ENCODE results near the gene OR1F1. TPM values are rescaled to one million over a fixed set of nuclear protein-coding genes. Genes with fewer than 3 reads are reported as not detected.

OR1F1 gene
- total RNA-seq, 1 experiment from 2014 or later: 0.44 TPM

DNA sequence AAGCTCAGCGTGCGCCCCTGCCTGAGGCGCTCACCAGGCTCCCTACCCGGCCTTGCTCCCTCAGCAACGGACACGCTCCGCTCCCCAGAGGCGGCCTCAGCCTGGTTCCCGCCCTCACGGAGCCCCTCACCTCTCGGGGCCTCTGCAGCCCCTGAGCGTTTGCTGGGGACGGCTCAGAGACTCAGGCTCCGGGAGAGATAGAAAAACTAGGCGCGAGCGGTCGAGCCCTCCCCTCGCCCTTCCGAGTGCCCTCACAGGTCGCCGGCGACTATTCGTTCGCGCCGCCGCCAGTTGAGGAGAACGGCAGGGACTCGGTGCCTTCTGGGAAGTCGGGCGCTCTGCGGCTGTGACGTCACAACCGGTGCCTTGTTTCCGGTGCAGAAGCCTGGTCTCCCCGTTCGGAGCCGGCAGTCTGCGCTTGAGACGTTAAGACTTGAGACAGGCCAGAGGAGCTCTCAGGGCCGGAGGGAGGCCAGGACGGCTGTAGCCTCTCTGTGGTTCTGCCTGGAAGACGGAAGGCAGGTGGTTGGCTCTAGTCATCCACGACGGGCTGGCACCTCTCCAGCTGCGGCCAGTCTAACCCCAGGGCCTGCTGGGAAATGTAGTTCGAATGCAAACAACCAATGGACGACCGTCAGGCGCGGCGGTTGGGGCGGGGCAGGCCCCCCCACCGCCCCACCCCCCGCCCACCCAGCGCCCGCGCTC, 47.0 kb downstream of the OR1F1 start, which contains the start of gene ZNF200:
ZNF200 (minus strand) TSS at position 302 of the 705 bp plus-strand sequence. CDS start 1,403 bp downstream, outside the sequence.
- peak within 1 kb of the TSS; percentile 89 for H3K4me3 Mint-ChIP-seq
- POLR2A ChIA-PET: interaction anchor here (1.0 kb wide), 1 partner anchor 76 kb away, joined by 3 read pairs; no protein-coding TSS in a partner anchor
- peaks cover 7% of the 10 kb centered on the region for H3K4me1 Mint-ChIP-seq
- H3K36me3 Mint-ChIP-seq: peaks cover 40% of the 10 kb centered on the region
- peak; percentile 95 for DNase-seq (ENCODE audit: low spot score)
- H3K27me3 Mint-ChIP-seq (ENCODE audit: low read depth): peaks cover 4% of the 10 kb centered on the region
- CTCF ChIA-PET: interaction anchor here (0.5 to 0.8 kb wide), 2 partner anchors 22 to 268 kb away, joined by 3 to 5 read pairs; partner anchors contain the start of gene MEFV
- ATAC-seq: peak; percentile 94
- H3K27ac Mint-ChIP-seq: peak within 1 kb of the TSS; percentile 96
- peaks cover 35% of the 10 kb centered on the region for H3K9me3 Mint-ChIP-seq
- peak; percentile 86; the same call in 1 of the 2 replicates for TF ChIP-seq JUN (CRISPR knock-in tag; IDR thresholded peaks at IDR 0.05)
- TF ChIP-seq, protein P1, sequence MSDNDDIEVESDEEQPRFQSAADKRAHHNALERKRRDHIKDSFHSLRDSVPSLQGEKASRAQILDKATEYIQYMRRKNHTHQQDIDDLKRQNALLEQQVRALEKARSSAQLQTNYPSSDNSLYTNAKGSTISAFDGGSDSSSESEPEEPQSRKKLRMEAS (CRISPR knock-in tag; IDR thresholded peaks at IDR 0.05): peak; percentile 81
- 0 out of 2 replicates have a peak, but pooled peaks have one; percentile 50 for TF ChIP-seq NFYB (CRISPR knock-in tag; conservative IDR thresholded peaks at IDR 0.05; ENCODE audit: low read depth)
- peak; percentile 70; the same call in 1 of the 2 replicates for TF ChIP-seq FOXP1 (CRISPR knock-in tag; IDR thresholded peaks at IDR 0.05; ENCODE audit: borderline replicate concordance)
- TF ChIP-seq, protein P2, sequence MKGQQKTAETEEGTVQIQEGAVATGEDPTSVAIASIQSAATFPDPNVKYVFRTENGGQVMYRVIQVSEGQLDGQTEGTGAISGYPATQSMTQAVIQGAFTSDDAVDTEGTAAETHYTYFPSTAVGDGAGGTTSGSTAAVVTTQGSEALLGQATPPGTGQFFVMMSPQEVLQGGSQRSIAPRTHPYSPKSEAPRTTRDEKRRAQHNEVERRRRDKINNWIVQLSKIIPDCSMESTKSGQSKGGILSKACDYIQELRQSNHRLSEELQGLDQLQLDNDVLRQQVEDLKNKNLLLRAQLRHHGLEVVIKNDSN (CRISPR knock-in tag; IDR thresholded peaks at IDR 0.05): peak; percentile 52; the same call in 1 of the 2 replicates
- TF ChIP-seq ZNF317 (CRISPR knock-in tag; IDR thresholded peaks at IDR 0.05; ENCODE audit: borderline replicate concordance, low read depth): peak; percentile 49; the same call in 1 of the 2 replicates
- TF ChIP-seq, protein P3, sequence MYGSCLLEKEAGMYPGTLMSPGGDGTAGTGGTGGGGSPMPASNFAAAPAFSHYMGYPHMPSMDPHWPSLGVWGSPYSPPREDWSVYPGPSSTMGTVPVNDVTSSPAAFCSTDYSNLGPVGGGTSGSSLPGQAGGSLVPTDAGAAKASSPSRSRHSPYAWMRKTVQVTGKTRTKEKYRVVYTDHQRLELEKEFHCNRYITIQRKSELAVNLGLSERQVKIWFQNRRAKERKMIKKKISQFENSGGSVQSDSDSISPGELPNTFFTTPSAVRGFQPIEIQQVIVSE (CRISPR knock-in tag; IDR thresholded peaks at IDR 0.05; ENCODE audit: borderline replicate concordance): no peak
- TF ChIP-seq, protein P4, sequence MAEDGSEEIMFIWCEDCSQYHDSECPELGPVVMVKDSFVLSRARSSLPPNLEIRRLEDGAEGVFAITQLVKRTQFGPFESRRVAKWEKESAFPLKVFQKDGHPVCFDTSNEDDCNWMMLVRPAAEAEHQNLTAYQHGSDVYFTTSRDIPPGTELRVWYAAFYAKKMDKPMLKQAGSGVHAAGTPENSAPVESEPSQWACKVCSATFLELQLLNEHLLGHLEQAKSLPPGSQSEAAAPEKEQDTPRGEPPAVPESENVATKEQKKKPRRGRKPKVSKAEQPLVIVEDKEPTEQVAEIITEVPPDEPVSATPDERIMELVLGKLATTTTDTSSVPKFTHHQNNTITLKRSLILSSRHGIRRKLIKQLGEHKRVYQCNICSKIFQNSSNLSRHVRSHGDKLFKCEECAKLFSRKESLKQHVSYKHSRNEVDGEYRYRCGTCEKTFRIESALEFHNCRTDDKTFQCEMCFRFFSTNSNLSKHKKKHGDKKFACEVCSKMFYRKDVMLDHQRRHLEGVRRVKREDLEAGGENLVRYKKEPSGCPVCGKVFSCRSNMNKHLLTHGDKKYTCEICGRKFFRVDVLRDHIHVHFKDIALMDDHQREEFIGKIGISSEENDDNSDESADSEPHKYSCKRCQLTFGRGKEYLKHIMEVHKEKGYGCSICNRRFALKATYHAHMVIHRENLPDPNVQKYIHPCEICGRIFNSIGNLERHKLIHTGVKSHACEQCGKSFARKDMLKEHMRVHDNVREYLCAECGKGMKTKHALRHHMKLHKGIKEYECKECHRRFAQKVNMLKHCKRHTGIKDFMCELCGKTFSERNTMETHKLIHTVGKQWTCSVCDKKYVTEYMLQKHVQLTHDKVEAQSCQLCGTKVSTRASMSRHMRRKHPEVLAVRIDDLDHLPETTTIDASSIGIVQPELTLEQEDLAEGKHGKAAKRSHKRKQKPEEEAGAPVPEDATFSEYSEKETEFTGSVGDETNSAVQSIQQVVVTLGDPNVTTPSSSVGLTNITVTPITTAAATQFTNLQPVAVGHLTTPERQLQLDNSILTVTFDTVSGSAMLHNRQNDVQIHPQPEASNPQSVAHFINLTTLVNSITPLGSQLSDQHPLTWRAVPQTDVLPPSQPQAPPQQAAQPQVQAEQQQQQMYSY (CRISPR knock-in tag; IDR thresholded peaks at IDR 0.05): 0 out of 2 replicates have a peak, but pooled peaks have one; percentile 15
- peak; percentile 76; the same call in 1 of the 2 replicates for TF ChIP-seq ZNF219 (CRISPR knock-in tag; IDR thresholded peaks at IDR 0.05; ENCODE audit: borderline replicate concordance)
- TF ChIP-seq SP1 (CRISPR knock-in tag; conservative IDR thresholded peaks at IDR 0.05): peak; percentile 34; the same call in 1 of the 2 replicates
- TF ChIP-seq TEAD1 (CRISPR knock-in tag; IDR thresholded peaks at IDR 0.05): peak; percentile 81
- TF ChIP-seq, protein P5, sequence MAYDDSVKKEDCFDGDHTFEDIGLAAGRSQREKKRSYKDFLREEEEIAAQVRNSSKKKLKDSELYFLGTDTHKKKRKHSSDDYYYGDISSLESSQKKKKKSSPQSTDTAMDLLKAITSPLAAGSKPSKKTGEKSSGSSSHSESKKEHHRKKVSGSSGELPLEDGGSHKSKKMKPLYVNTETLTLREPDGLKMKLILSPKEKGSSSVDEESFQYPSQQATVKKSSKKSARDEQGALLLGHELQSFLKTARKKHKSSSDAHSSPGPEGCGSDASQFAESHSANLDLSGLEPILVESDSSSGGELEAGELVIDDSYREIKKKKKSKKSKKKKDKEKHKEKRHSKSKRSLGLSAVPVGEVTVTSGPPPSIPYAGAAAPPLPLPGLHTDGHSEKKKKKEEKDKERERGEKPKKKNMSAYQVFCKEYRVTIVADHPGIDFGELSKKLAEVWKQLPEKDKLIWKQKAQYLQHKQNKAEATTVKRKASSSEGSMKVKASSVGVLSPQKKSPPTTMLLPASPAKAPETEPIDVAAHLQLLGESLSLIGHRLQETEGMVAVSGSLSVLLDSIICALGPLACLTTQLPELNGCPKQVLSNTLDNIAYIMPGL (CRISPR knock-in tag; IDR thresholded peaks at IDR 0.05): 0 out of 2 replicates have a peak, but pooled peaks have one; percentile 14
- TF ChIP-seq, protein P6, sequence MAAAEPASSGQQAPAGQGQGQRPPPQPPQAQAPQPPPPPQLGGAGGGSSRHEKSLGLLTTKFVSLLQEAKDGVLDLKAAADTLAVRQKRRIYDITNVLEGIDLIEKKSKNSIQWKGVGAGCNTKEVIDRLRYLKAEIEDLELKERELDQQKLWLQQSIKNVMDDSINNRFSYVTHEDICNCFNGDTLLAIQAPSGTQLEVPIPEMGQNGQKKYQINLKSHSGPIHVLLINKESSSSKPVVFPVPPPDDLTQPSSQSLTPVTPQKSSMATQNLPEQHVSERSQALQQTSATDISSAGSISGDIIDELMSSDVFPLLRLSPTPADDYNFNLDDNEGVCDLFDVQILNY (CRISPR knock-in tag; IDR thresholded peaks at IDR 0.05): peak; percentile 37; the same call in 1 of the 2 replicates
- TF ChIP-seq, protein P7, sequence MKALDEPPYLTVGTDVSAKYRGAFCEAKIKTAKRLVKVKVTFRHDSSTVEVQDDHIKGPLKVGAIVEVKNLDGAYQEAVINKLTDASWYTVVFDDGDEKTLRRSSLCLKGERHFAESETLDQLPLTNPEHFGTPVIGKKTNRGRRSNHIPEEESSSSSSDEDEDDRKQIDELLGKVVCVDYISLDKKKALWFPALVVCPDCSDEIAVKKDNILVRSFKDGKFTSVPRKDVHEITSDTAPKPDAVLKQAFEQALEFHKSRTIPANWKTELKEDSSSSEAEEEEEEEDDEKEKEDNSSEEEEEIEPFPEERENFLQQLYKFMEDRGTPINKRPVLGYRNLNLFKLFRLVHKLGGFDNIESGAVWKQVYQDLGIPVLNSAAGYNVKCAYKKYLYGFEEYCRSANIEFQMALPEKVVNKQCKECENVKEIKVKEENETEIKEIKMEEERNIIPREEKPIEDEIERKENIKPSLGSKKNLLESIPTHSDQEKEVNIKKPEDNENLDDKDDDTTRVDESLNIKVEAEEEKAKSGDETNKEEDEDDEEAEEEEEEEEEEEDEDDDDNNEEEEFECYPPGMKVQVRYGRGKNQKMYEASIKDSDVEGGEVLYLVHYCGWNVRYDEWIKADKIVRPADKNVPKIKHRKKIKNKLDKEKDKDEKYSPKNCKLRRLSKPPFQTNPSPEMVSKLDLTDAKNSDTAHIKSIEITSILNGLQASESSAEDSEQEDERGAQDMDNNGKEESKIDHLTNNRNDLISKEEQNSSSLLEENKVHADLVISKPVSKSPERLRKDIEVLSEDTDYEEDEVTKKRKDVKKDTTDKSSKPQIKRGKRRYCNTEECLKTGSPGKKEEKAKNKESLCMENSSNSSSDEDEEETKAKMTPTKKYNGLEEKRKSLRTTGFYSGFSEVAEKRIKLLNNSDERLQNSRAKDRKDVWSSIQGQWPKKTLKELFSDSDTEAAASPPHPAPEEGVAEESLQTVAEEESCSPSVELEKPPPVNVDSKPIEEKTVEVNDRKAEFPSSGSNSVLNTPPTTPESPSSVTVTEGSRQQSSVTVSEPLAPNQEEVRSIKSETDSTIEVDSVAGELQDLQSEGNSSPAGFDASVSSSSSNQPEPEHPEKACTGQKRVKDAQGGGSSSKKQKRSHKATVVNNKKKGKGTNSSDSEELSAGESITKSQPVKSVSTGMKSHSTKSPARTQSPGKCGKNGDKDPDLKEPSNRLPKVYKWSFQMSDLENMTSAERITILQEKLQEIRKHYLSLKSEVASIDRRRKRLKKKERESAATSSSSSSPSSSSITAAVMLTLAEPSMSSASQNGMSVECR (CRISPR knock-in tag; IDR thresholded peaks at IDR 0.05; ENCODE audit: borderline replicate concordance): peak; percentile 81; the same call in 1 of the 2 replicates
- 0 out of 2 replicates have a peak, but pooled peaks have one; percentile 28 for TF ChIP-seq SMAD4 (CRISPR knock-in tag; IDR thresholded peaks at IDR 0.05)
- peak; percentile 86 for TF ChIP-seq FOXK1 (CRISPR knock-in tag; IDR thresholded peaks at IDR 0.05)
- TF ChIP-seq ETV6 (CRISPR knock-in tag; IDR thresholded peaks at IDR 0.05): peak; percentile 55; the same call in 1 of the 2 replicates
- TF ChIP-seq, protein P8, sequence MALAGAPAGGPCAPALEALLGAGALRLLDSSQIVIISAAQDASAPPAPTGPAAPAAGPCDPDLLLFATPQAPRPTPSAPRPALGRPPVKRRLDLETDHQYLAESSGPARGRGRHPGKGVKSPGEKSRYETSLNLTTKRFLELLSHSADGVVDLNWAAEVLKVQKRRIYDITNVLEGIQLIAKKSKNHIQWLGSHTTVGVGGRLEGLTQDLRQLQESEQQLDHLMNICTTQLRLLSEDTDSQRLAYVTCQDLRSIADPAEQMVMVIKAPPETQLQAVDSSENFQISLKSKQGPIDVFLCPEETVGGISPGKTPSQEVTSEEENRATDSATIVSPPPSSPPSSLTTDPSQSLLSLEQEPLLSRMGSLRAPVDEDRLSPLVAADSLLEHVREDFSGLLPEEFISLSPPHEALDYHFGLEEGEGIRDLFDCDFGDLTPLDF (CRISPR knock-in tag; IDR thresholded peaks at IDR 0.05): no peak
- TF ChIP-seq TEAD4 (CRISPR knock-in tag; IDR thresholded peaks at IDR 0.05): 0 out of 2 replicates have a peak, but pooled peaks have one; percentile 48
- TF ChIP-seq RORB (CRISPR knock-in tag; IDR thresholded peaks at IDR 0.05): no peak

Measured in WTC11 (cell line).